GM18867 (cell line): ENCODE measurements around the gene ERAP2.
A peak's percentile ranks its signal among the peaks of the same experiment; 100 is the strongest.

Experiments
- ATAC-seq: cut with Tn5 transposase; IDR thresholded peaks from one replicate; pipeline ENCODE4 v1.9.1; 2021; ENCODE audit warnings: mild to moderate bottlenecking, moderate library complexity; ENCODE audit not compliant: unreplicated experiment

ERAP2 gene

GRCh38 chr5:96893342-96893741, 17.0 kb downstream of the ERAP2 start:
- no peak for ATAC-seq

- ATAC-seq = peak; percentile 90
Measured at GRCh38 chr5:96896276-96896675, 20.0 kb downstream of the ERAP2 start.

- ATAC-seq = peak; percentile 85
Measured at GRCh38 chr5:96896806-96897205, 20.5 kb downstream of the ERAP2 start.

- ATAC-seq = no peak
Measured at GRCh38 chr5:96901384-96901783, 25.1 kb downstream of the ERAP2 start.

GRCh38 chr5:96901841-96902240, 25.5 kb downstream of the ERAP2 start:
- no peak for ATAC-seq

- no peak for ATAC-seq
Measured at GRCh38 chr5:96902876-96903275, 26.6 kb downstream of the ERAP2 start.

- ATAC-seq = no peak
Measured at GRCh38 chr5:96903300-96903699, 27.0 kb downstream of the ERAP2 start.

- ATAC-seq = no peak
Measured at GRCh38 chr5:96904054-96904931, 28.0 kb downstream of the ERAP2 start.

- no peak for ATAC-seq
Measured at GRCh38 chr5:96905864-96906263, 29.6 kb downstream of the ERAP2 start.

GRCh38 chr5:96909003-96909402, 32.7 kb downstream of the ERAP2 start:
- ATAC-seq = no peak

GRCh38 chr5:96909435-96909834, 33.1 kb downstream of the ERAP2 start:
- no peak for ATAC-seq

- no peak for ATAC-seq
Measured at GRCh38 chr5:96911139-96911538, 34.8 kb downstream of the ERAP2 start.

- no peak for ATAC-seq
Measured at GRCh38 chr5:96913233-96913632, 36.9 kb downstream of the ERAP2 start.

- ATAC-seq = peak; percentile 81
Measured at GRCh38 chr5:96919754-96920197, 43.5 kb downstream of the ERAP2 start.

- ATAC-seq = no peak
Measured at GRCh38 chr5:96920744-96921355, 44.5 kb downstream of the ERAP2 start.

GRCh38 chr5:96922499-96923244, 46.4 kb downstream of the ERAP2 start:
- ATAC-seq = no peak

- no peak for ATAC-seq
Measured at GRCh38 chr5:96924016-96924443, 47.7 kb downstream of the ERAP2 start.

- ATAC-seq = no peak
Measured at GRCh38 chr5:96926276-96926675, 50.0 kb downstream of the ERAP2 start.

- ATAC-seq = no peak
Measured at GRCh38 chr5:96927008-96927407, 50.7 kb downstream of the ERAP2 start.

GRCh38 chr5:96928931-96929708, 52.8 kb downstream of the ERAP2 start:
- no peak for ATAC-seq

- no peak for ATAC-seq
Measured at GRCh38 chr5:96930058-96930457, 53.8 kb downstream of the ERAP2 start.
